HepG2 (cell line): ENCODE results near the gene ZBTB46. TPM values are rescaled to one million over a fixed set of nuclear protein-coding genes. Genes with fewer than 3 reads are reported as not detected.

Experiments
- ARNT2 ChIP-seq: sonication (generic); formaldehyde crosslinking; IDR thresholded peaks from 2 replicates; pipeline ENCODE4 v1.8.0; 2022; ENCODE audit warnings: mild to moderate bottlenecking, low read depth, missing genetic modification reagents, moderate library complexity
- BCL6 ChIP-seq: IDR thresholded peaks from 2 replicates; pipeline ENCODE4 v1.6.1; 2016; ENCODE audit warnings: missing genetic modification reagents, missing compliant biosample characterization
- ELF1 ChIP-seq: sonication (generic); formaldehyde crosslinking; IDR thresholded peaks from 2 replicates; pipeline ENCODE4 v1.4.0; 2020; ENCODE audit warnings: missing genetic modification reagents
- GPBP1L1 ChIP-seq: sonication (generic); formaldehyde crosslinking; IDR thresholded peaks from 2 replicates; pipeline ENCODE4 v1.5.0; 2020; ENCODE audit warnings: mild to moderate bottlenecking, missing genetic modification reagents
- HNRNPUL1 ChIP-seq: fragments of 200-400 bp; formaldehyde crosslinking; IDR thresholded peaks from 2 replicates; pipeline ENCODE4 v1.6.1; 2017; ENCODE audit warnings: low read depth, mild to moderate bottlenecking, low read length, moderate library complexity
- IKZF1 ChIP-seq: fragments of 450-650 bp; IDR thresholded peaks from 2 replicates; pipeline ENCODE4 v1.7.1; 2016
- MLLT10 ChIP-seq: sonication (generic); formaldehyde crosslinking; IDR thresholded peaks from 2 replicates; pipeline ENCODE4 v1.4.0; 2020; ENCODE audit warnings: missing genetic modification reagents
- NFE2L2 ChIP-seq: fragments of 150-350 bp; IDR thresholded peaks from 2 replicates; pipeline ENCODE4 v1.6.1; 2014; ENCODE audit warnings: low read length
- NR2C2 ChIP-seq: sonication (generic); formaldehyde crosslinking; IDR thresholded peaks from 2 replicates; pipeline ENCODE4 v1.4.0; 2020; ENCODE audit warnings: missing genetic modification reagents, mild to moderate bottlenecking, moderate library complexity, borderline replicate concordance
- NR3C1 ChIP-seq: sonication (generic); formaldehyde crosslinking; IDR thresholded peaks from 2 replicates; pipeline ENCODE4 v1.4.0; 2020; ENCODE audit warnings: missing genetic modification reagents
- PAF1 ChIP-seq: IDR thresholded peaks from 2 replicates; pipeline ENCODE4 v1.6.1; 2016; ENCODE audit warnings: missing genetic modification reagents, missing compliant biosample characterization
- RERE ChIP-seq: IDR thresholded peaks from 2 replicates; pipeline ENCODE4 v1.6.1; 2016; ENCODE audit warnings: low read depth, missing genetic modification reagents, missing compliant biosample characterization
- SALL1 ChIP-seq: sonication (generic); formaldehyde crosslinking; IDR thresholded peaks from 2 replicates; pipeline ENCODE4 v1.8.0; 2022; ENCODE audit warnings: mild to moderate bottlenecking, missing genetic modification reagents
- SMARCE1 ChIP-seq: fragments of 450-650 bp; IDR thresholded peaks from 2 replicates; pipeline ENCODE4 v1.6.1; 2017; ENCODE audit warnings: borderline replicate concordance
- SOX6 ChIP-seq, 2 experiments: fragments of 450-650 bp in 1 of 2; sonication (generic) in 1 of 2; formaldehyde crosslinking in 1 of 2; IDR thresholded peaks; 2 replicates each; pipeline versions ENCODE4 v1.4.0 to v1.6.1; 2017 to 2020; ENCODE audit warnings: antibody characterized with exemption in 1 of 2, mild to moderate bottlenecking in 1 of 2, missing genetic modification reagents in 1 of 2
- SP4 ChIP-seq: sonication (generic); formaldehyde crosslinking; IDR thresholded peaks from 2 replicates; pipeline ENCODE4 v1.8.1; 2023; ENCODE audit warnings: mild to moderate bottlenecking, missing genetic modification reagents
- SP5 ChIP-seq: IDR thresholded peaks from 2 replicates; pipeline ENCODE4 v1.6.1; 2016; ENCODE audit warnings: low read depth, borderline replicate concordance
- TRIM24 ChIP-seq: sonication (generic); formaldehyde crosslinking; IDR thresholded peaks from 2 replicates; pipeline ENCODE4 v1.8.0; 2022; ENCODE audit warnings: mild to moderate bottlenecking, missing genetic modification reagents
- ZNF335 ChIP-seq: sonication (generic); formaldehyde crosslinking; IDR thresholded peaks from 2 replicates; pipeline ENCODE4 v1.4.0; 2020; ENCODE audit warnings: missing genetic modification reagents
- ZNF362 ChIP-seq: sonication (generic); formaldehyde crosslinking; IDR thresholded peaks from 2 replicates; pipeline ENCODE4 v1.4.0; 2020; ENCODE audit warnings: missing genetic modification reagents, mild to moderate bottlenecking, borderline replicate concordance
- ZNF549 ChIP-seq: sonication (generic); formaldehyde crosslinking; IDR thresholded peaks from 2 replicates; pipeline ENCODE4 v1.5.0; 2020; ENCODE audit warnings: missing genetic modification reagents
- ZNF713 ChIP-seq: sonication (generic); formaldehyde crosslinking; IDR thresholded peaks from 2 replicates; pipeline ENCODE4 v1.4.0; 2020; ENCODE audit warnings: mild to moderate bottlenecking, missing genetic modification reagents
- ZNF737 ChIP-seq: sonication (generic); formaldehyde crosslinking; IDR thresholded peaks from 2 replicates; pipeline ENCODE4 v1.5.0; 2020; ENCODE audit warnings: missing genetic modification reagents, mild to moderate bottlenecking, borderline replicate concordance
- ZNF780A ChIP-seq: sonication (generic); formaldehyde crosslinking; IDR thresholded peaks from 2 replicates; pipeline ENCODE4 v1.8.0; 2022; ENCODE audit warnings: mild to moderate bottlenecking, missing genetic modification reagents, moderate library complexity
- polyA plus RNA-seq, 8 experiments: library from polyadenylated mRNA; depleted of rRNA in 3 of 8; stranded (reverse) in 7 of 8; unstranded in 1 of 8; fragments of >200 nt; fragmentation: Illumina TruSeq in 4 of 8; extraction: Trizol in 4 of 8; gene quantifications; 2 replicates each; pipeline versions ENCODE4 v1.2.1 to v1.2.3, GENCODE V29; 2011 to 2016; ENCODE audit warnings: low read depth in 4 of 8, missing spikeins in 1 of 8, mixed read lengths in 1 of 8; ENCODE audit not compliant: insufficient read depth in 1 of 8
- total RNA-seq, 5 experiments: library from RNA; depleted of rRNA; stranded (reverse); fragments of >200 nt; fragmentation: Illumina TruSeq; extraction: Trizol; gene quantifications; 2 replicates each; pipeline ENCODE4 v1.2.3, GENCODE V29; 2016; ENCODE audit warnings: low read depth in 1 of 5

ZBTB46 gene
- total and polyA plus RNA-seq, 2 of the 13 experiments (the other 11 are each of a cell fraction or from before 2014, with no cell fraction given), result 1.6 to 13.5 TPM

GRCh38 chr20:63736893-63737694 is 94.0 kb downstream of the ZBTB46 start (continued):
- TF ChIP-seq HNRNPUL1 (no peak), GPBP1L1 (no peak), NR3C1 (CRISPR knock-in tag) (no peak), ZNF737 (CRISPR knock-in tag) (no peak), ARNT2 (peak; percentile 72; the same call in 1 of the 2 replicates), BCL6 (CRISPR knock-in tag) (0 out of 2 replicates have a peak, but pooled peaks have one; percentile 6), SMARCE1 (0 out of 2 replicates have a peak, but pooled peaks have one; percentile 0), SP4 (CRISPR knock-in tag) (peak; percentile 50), TRIM24 (CRISPR knock-in tag) (0 out of 2 replicates have a peak, but pooled peaks have one; percentile 33), ZNF549 (0 out of 2 replicates have a peak, but pooled peaks have one; percentile 8), NR2C2 (CRISPR knock-in tag) (no peak), PAF1 (CRISPR knock-in tag) (0 out of 2 replicates have a peak, but pooled peaks have one; percentile 36), ZNF780A (CRISPR knock-in tag) (no peak), ZNF362 (CRISPR knock-in tag) (0 out of 2 replicates have a peak, but pooled peaks have one; percentile 41), IKZF1 (no peak), SOX6 (IDR thresholded peaks at IDR 0.05) (no peak), SOX6 (CRISPR knock-in tag; IDR thresholded peaks at IDR 0.05) (no peak), ZNF335 (CRISPR knock-in tag) (no peak), SP5 (no peak; the same call in 1 of the 2 replicates), NFE2L2 (no peak), ZNF713 (CRISPR knock-in tag) (no peak), RERE (CRISPR knock-in tag) (no peak), SALL1 (CRISPR knock-in tag) (peak; percentile 66), MLLT10 (CRISPR knock-in tag) (no peak), ELF1 (CRISPR knock-in tag) (peak; percentile 21)
